GM23338 (cell line): Measurements from ENCODE around the gene CNST. TPM values are rescaled to one million over a fixed set of nuclear protein-coding genes. Genes with fewer than 3 reads are reported as not detected.

Source experiments
- ATAC-seq: fragments of 200-7000 bp; cut with Tn5 transposase; 3 replicates; pipeline ENCODE4 v1.9.1; 2020
- DNase-seq: peaks from one replicate; pipeline ENCODE4 v3.0.0-alpha.2; 2015; ENCODE audit warnings: low spot score
- H2AFZ ChIP-seq: fragments of 200-600 bp; sonication (generic); 2 replicates; pipeline ENCODE4 v1.8.0; 2016; ENCODE audit warnings: antibody characterized with exemption, mild to moderate bottlenecking, moderate library complexity
- H3F3A ChIP-seq: fragments of 200-600 bp; sonication (generic); replicated peaks from 2 replicates; pipeline ENCODE4 v1.8.0; 2017; ENCODE audit warnings: antibody characterized with exemption, mixed run types, low read depth
- H3K27ac ChIP-seq: fragments of 200-600 bp; sonication (generic); 2 replicates; pipeline ENCODE4 v1.6.1; 2016; ENCODE audit warnings: low read depth
- H3K27me3 ChIP-seq: fragments of 200-600 bp; sonication (generic); 2 replicates; pipeline ENCODE4 v1.8.0; 2016; ENCODE audit warnings: mild to moderate bottlenecking, mixed run types, moderate library complexity; ENCODE audit not compliant: insufficient read depth
- H3K36me3 ChIP-seq: fragments of 200-600 bp; sonication (generic); 2 replicates; pipeline ENCODE4 v1.8.0; 2016; ENCODE audit warnings: mild to moderate bottlenecking; ENCODE audit not compliant: insufficient read depth
- H3K4me1 ChIP-seq: fragments of 200-600 bp; sonication (generic); 2 replicates; pipeline ENCODE4 v1.8.0; 2016; ENCODE audit warnings: mild to moderate bottlenecking, moderate library complexity; ENCODE audit not compliant: insufficient read depth
- H3K4me2 ChIP-seq: fragments of 200-600 bp; sonication (generic); 2 replicates; pipeline ENCODE4 v1.7.1; 2017; ENCODE audit warnings: mixed run types
- H3K4me3 ChIP-seq: fragments of 200-600 bp; sonication (generic); 2 replicates; pipeline ENCODE4 v1.6.1; 2016; ENCODE audit warnings: mixed run types
- H3K79me2 ChIP-seq: fragments of 200-600 bp; sonication (generic); replicated peaks from 2 replicates; pipeline ENCODE4 v1.8.0; 2017; ENCODE audit warnings: mild to moderate bottlenecking; ENCODE audit not compliant: insufficient read depth
- H3K9me2 ChIP-seq: fragments of 200-600 bp; sonication (generic); 2 replicates; pipeline ENCODE4 v1.8.0; 2017; ENCODE audit not compliant: insufficient read depth
- H4K20me1 ChIP-seq: fragments of 200-600 bp; sonication (generic); replicated peaks from 2 replicates; pipeline ENCODE4 v1.8.0; 2017; ENCODE audit warnings: mild to moderate bottlenecking; ENCODE audit not compliant: insufficient read depth
- H3K27ac Mint-ChIP-seq: 2 replicates; pipeline ENCODE4 v1.8.0; 2020; ENCODE audit warnings: inconsistent platforms, mild to moderate bottlenecking, moderate library complexity, mixed read lengths
- H3K27me3 Mint-ChIP-seq: 3 replicates; pipeline ENCODE4 v1.8.0; 2022; ENCODE audit warnings: low read depth, mild to moderate bottlenecking, moderate library complexity, mixed read lengths, inconsistent platforms; ENCODE audit not compliant: insufficient read depth, poor library complexity
- H3K36me3 Mint-ChIP-seq: 3 replicates; pipeline ENCODE4 v1.8.0; 2021; ENCODE audit warnings: low read depth, mild to moderate bottlenecking, inconsistent platforms, moderate library complexity, mixed read lengths
- H3K4me1 Mint-ChIP-seq: 3 replicates; pipeline ENCODE4 v1.8.0; 2020; ENCODE audit warnings: mild to moderate bottlenecking, inconsistent platforms, mixed read lengths
- H3K4me3 Mint-ChIP-seq: 3 replicates; pipeline ENCODE4 v1.8.0; 2021; ENCODE audit warnings: moderate library complexity, mild to moderate bottlenecking, inconsistent platforms, mixed read lengths
- H3K9me3 Mint-ChIP-seq: 3 replicates; pipeline ENCODE4 v1.8.0; 2020; ENCODE audit warnings: moderate library complexity, mild to moderate bottlenecking, inconsistent platforms, mixed read lengths
- CREB1 ChIP-seq: fragments of 250-450 bp; sonication (Bioruptor Pico); IDR thresholded peaks from 2 replicates; pipeline ENCODE4 v1.5.0; 2020; ENCODE audit warnings: low read depth, mild to moderate bottlenecking, moderate library complexity
- EZH2phosphoT487 ChIP-seq: fragments of 200-600 bp; sonication (generic); IDR thresholded peaks from one replicate; pipeline ENCODE4 v1.8.1; 2018; ENCODE audit warnings: antibody characterized with exemption; ENCODE audit not compliant: unreplicated experiment
- NANOG ChIP-seq: IDR thresholded peaks from 2 replicates; pipeline ENCODE4 v1.6.1; 2016; ENCODE audit warnings: antibody characterized with exemption, borderline replicate concordance
- STAT1 ChIP-seq: IDR thresholded peaks from one replicate; pipeline ENCODE4 v1.6.1; 2016; ENCODE audit warnings: antibody characterized with exemption; ENCODE audit not compliant: unreplicated experiment
- ZNF331 ChIP-seq: fragments of 250-450 bp; sonication (Bioruptor Pico); IDR thresholded peaks from 2 replicates; pipeline ENCODE4 v1.5.0; 2020; ENCODE audit warnings: low read depth, mild to moderate bottlenecking, moderate library complexity
- polyA plus RNA-seq: library from polyadenylated mRNA; unstranded; fragments of >200 nt; fragmentation: Nextera tagmentation; extraction: Ambion mirVana; gene quantifications from 2 replicates; pipeline ENCODE4 v1.2.1, GENCODE V29; 2016
- total RNA-seq: library from RNA; depleted of rRNA; stranded (reverse); fragments of >200 nt; shearing (Covaris generic); gene quantifications from 2 replicates; pipeline ENCODE4 v1.2.3, GENCODE V29; 2014
- TF ChIP-seq, protein P1 (sequence below): fragments of 250-450 bp; sonication (Bioruptor Pico); IDR thresholded peaks from 2 replicates; pipeline ENCODE4 v1.5.0; 2020; ENCODE audit warnings: mild to moderate bottlenecking, moderate library complexity
- TF ChIP-seq, protein P2 (sequence below): IDR thresholded peaks from 2 replicates; pipeline ENCODE4 v1.6.1; 2016; ENCODE audit warnings: antibody characterized with exemption

CNST gene
- total and polyA plus RNA-seq, 2 experiments from 2014 or later = 8.1 to 17.6 TPM

DNA sequence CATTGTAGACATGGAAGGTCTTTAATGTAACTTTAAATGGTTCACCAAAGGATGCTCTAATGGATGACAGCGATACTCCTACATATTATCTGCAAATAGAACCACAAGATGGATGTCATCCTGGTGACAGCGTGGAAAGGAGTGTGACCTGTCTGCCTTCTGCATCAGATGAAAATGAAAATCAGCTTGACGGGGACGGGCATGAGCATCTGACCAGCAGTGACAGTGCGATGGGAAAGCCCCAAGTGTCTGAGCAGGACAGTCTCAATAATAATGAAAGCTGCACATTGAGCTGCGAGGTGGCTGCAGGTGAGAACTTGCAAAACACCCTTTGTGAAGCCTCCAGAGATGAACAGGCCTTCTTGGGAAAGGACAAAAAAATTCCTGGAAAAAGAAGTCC lies 25.2 kb downstream of the CNST start:
- H3K79me2 ChIP-seq = peaks cover 32% of the 10 kb centered on the region
- H2AFZ ChIP-seq = no peak overlapping the region
- Mint-ChIP-seq H3K4me3 (no peak overlapping the region), H3K9me3 (peaks cover 11% of the 10 kb centered on the region), H3K27me3 (no peaks in the 10 kb centered on the region), H3K27ac (no peak overlapping the region), H3K36me3 (peaks cover 21% of the 10 kb centered on the region; the same call in 2 of the 3 replicates), H3K4me1 (no peaks in the 10 kb centered on the region)
- ATAC-seq (no peak), DNase-seq (no peak)
- TF ChIP-seq NANOG = no peak
- TF ChIP-seq, protein P1, sequence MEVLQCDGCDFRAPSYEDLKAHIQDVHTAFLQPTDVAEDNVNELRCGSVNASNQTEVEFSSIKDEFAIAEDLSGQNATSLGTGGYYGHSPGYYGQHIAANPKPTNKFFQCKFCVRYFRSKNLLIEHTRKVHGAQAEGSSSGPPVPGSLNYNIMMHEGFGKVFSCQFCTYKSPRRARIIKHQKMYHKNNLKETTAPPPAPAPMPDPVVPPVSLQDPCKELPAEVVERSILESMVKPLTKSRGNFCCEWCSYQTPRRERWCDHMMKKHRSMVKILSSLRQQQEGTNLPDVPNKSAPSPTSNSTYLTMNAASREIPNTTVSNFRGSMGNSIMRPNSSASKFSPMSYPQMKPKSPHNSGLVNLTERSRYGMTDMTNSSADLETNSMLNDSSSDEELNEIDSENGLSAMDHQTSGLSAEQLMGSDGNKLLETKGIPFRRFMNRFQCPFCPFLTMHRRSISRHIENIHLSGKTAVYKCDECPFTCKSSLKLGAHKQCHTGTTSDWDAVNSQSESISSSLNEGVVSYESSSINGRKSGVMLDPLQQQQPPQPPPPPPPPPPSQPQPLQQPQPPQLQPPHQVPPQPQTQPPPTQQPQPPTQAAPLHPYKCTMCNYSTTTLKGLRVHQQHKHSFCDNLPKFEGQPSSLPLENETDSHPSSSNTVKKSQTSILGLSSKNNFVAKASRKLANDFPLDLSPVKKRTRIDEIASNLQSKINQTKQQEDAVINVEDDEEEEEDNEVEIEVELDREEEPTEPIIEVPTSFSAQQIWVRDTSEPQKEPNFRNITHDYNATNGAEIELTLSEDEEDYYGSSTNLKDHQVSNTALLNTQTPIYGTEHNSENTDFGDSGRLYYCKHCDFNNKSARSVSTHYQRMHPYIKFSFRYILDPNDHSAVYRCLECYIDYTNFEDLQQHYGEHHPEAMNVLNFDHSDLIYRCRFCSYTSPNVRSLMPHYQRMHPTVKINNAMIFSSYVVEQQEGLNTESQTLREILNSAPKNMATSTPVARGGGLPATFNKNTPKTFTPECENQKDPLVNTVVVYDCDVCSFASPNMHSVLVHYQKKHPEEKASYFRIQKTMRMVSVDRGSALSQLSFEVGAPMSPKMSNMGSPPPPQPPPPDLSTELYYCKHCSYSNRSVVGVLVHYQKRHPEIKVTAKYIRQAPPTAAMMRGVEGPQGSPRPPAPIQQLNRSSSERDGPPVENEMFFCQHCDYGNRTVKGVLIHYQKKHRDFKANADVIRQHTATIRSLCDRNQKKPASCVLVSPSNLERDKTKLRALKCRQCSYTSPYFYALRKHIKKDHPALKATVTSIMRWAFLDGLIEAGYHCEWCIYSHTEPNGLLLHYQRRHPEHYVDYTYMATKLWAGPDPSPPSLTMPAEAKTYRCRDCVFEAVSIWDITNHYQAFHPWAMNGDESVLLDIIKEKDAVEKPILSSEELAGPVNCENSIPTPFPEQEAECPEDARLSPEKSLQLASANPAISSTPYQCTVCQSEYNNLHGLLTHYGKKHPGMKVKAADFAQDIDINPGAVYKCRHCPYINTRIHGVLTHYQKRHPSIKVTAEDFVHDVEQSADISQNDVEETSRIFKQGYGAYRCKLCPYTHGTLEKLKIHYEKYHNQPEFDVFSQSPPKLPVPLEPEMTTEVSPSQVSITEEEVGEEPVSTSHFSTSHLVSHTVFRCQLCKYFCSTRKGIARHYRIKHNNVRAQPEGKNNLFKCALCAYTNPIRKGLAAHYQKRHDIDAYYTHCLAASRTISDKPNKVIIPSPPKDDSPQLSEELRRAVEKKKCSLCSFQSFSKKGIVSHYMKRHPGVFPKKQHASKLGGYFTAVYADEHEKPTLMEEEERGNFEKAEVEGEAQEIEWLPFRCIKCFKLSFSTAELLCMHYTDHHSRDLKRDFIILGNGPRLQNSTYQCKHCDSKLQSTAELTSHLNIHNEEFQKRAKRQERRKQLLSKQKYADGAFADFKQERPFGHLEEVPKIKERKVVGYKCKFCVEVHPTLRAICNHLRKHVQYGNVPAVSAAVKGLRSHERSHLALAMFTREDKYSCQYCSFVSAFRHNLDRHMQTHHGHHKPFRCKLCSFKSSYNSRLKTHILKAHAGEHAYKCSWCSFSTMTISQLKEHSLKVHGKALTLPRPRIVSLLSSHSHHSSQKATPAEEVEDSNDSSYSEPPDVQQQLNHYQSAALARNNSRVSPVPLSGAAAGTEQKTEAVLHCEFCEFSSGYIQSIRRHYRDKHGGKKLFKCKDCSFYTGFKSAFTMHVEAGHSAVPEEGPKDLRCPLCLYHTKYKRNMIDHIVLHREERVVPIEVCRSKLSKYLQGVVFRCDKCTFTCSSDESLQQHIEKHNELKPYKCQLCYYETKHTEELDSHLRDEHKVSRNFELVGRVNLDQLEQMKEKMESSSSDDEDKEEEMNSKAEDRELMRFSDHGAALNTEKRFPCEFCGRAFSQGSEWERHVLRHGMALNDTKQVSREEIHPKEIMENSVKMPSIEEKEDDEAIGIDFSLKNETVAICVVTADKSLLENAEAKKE (CRISPR knock-in tag) = no peak
- no peak for TF ChIP-seq STAT1
- no peak for TF ChIP-seq CREB1
- TF ChIP-seq ZNF331 (CRISPR knock-in tag) = no peak
- no peak overlapping the region for H3K27ac ChIP-seq
- no peaks in the 10 kb centered on the region for H3F3A ChIP-seq
- no peaks in the 10 kb centered on the region for H3K27me3 ChIP-seq
- H3K4me3 ChIP-seq = no peak overlapping the region
- peaks cover 3% of the 10 kb centered on the region for H4K20me1 ChIP-seq
- no peak overlapping the region for H3K4me2 ChIP-seq
- peaks cover 4% of the 10 kb centered on the region; the same call in 1 of the 2 replicates for H3K4me1 ChIP-seq
- H3K9me2 ChIP-seq = no peaks in the 10 kb centered on the region
- 0 out of 2 replicates have a peak, but pooled peaks cover 3% of the 10 kb centered on the region for H3K36me3 ChIP-seq

- no peak for ATAC-seq
- peaks cover 21% of the 10 kb centered on the region; the same call in 2 of the 3 replicates for H3K36me3 Mint-ChIP-seq
- Histone ChIP-seq H3K27ac (no peak overlapping the region), H3F3A (no peaks in the 10 kb centered on the region), H4K20me1 (peaks cover 3% of the 10 kb centered on the region), H2AFZ (no peak overlapping the region), H3K79me2 (peaks cover 32% of the 10 kb centered on the region), H3K36me3 (0 out of 2 replicates have a peak, but pooled peaks cover 3% of the 10 kb centered on the region), H3K9me2 (no peaks in the 10 kb centered on the region), H3K4me3 (no peak overlapping the region), H3K4me2 (no peak overlapping the region), H3K4me1 (peaks cover 4% of the 10 kb centered on the region; the same call in 1 of the 2 replicates), H3K27me3 (no peaks in the 10 kb centered on the region)
- no peaks in the 10 kb centered on the region for H3K4me1 Mint-ChIP-seq
- H3K9me3 Mint-ChIP-seq = peaks cover 11% of the 10 kb centered on the region
- DNase-seq = no peak
- H3K4me3 Mint-ChIP-seq = no peak overlapping the region
- H3K27me3 Mint-ChIP-seq = no peaks in the 10 kb centered on the region
- no peak overlapping the region for H3K27ac Mint-ChIP-seq
- TF ChIP-seq EZH2phosphoT487 (no peak), NANOG (no peak)
- TF ChIP-seq, protein P2, sequence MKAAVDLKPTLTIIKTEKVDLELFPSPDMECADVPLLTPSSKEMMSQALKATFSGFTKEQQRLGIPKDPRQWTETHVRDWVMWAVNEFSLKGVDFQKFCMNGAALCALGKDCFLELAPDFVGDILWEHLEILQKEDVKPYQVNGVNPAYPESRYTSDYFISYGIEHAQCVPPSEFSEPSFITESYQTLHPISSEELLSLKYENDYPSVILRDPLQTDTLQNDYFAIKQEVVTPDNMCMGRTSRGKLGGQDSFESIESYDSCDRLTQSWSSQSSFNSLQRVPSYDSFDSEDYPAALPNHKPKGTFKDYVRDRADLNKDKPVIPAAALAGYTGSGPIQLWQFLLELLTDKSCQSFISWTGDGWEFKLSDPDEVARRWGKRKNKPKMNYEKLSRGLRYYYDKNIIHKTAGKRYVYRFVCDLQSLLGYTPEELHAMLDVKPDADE = no peak
These were observed 25.7 kb downstream of the CNST start for GRCh38 chr1:246591958-246592357.
